Activated naive CD8-positive, alpha-beta T cell treated with anti-CD3 and anti-CD28 coated beads, Interleukin-2, amount 10 ng/mL, durations not matched to agents 7 days and 5 days (primary cell): Measurements from ENCODE around the gene STK32B. TPM values are rescaled to one million over a fixed set of nuclear protein-coding genes. Genes with fewer than 3 reads are reported as not detected.
"Not testable (repeated sequence)": the region's sequence is repeated elsewhere in the genome, so short reads cannot be mapped to it uniquely, and the experiment has no call there.

Experiments
- ATAC-seq: fragments of 150-1000 bp; cut with Tn5 transposase; one replicate; pipeline ENCODE4 v1.10.0; 2021; ENCODE audit warnings: low read depth, moderate library complexity
- POLR2A ChIA-PET: fragments of 350-600 bp; sonication (Branson Sonifier 250); formaldehyde crosslinking; loops from one replicate; lab custom pipeline; 2021; ENCODE audit warnings: antibody characterized with exemption; lab: Charles Lee
- DNase-seq: peaks from one replicate; pipeline ENCODE4 v3.0.0; 2021
- H3K27ac Mint-ChIP-seq: one replicate; pipeline ENCODE4 v1.8.0; 2022; ENCODE audit warnings: mild to moderate bottlenecking, mixed read lengths
- H3K27me3 Mint-ChIP-seq: one replicate; pipeline ENCODE4 v1.8.0; 2022; ENCODE audit warnings: mild to moderate bottlenecking, moderate library complexity, mixed read lengths
- H3K36me3 Mint-ChIP-seq: one replicate; pipeline ENCODE4 v1.8.0; 2021; ENCODE audit warnings: mild to moderate bottlenecking, mixed read lengths
- H3K4me1 Mint-ChIP-seq: one replicate; pipeline ENCODE4 v1.8.0; 2021; ENCODE audit warnings: mixed read lengths
- H3K4me3 Mint-ChIP-seq: one replicate; pipeline ENCODE4 v1.8.0; 2022; ENCODE audit warnings: mild to moderate bottlenecking, moderate library complexity, mixed read lengths
- H3K9me3 Mint-ChIP-seq: one replicate; pipeline ENCODE4 v1.8.0; 2021; ENCODE audit warnings: mixed read lengths
- total RNA-seq, 2 experiments: library from RNA; stranded (reverse); gene quantifications; one replicate each; pipeline ENCODE4 v1.2.3, GENCODE V29; 2021

The STK32B gene
- total RNA-seq, 2 experiments from 2014 or later, result not detected

DNA sequence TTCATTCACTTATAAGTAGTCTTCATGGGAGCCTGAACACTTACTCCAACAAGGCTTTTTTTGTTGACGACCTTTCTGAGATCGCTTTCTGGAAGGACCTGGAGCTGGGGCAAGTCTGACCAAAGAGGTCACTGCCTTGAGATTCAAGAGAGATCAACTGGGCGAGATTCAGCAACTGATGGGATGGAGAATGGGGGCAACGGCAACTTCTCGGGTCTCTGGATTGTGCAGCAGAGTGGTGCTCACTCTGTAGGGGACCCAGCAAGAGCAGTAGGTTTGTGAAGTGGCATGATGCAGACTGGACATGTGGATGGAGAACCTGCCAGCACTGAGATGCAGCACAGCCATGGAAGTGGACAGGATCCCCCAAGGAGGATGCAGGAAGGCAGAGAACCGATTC, 369.0 kb downstream of the STK32B start:
- Mint-ChIP-seq H3K36me3 (no peaks in the 10 kb centered on the region), H3K4me1 (no peaks in the 10 kb centered on the region), H3K27ac (no peak overlapping the region), H3K27me3 (no peaks in the 10 kb centered on the region), H3K9me3 (peaks cover 2% of the 10 kb centered on the region), H3K4me3 (no peak overlapping the region)
- ATAC-seq (no peak), DNase-seq (no peak)
- POLR2A ChIA-PET, result no interaction called here

DNA sequence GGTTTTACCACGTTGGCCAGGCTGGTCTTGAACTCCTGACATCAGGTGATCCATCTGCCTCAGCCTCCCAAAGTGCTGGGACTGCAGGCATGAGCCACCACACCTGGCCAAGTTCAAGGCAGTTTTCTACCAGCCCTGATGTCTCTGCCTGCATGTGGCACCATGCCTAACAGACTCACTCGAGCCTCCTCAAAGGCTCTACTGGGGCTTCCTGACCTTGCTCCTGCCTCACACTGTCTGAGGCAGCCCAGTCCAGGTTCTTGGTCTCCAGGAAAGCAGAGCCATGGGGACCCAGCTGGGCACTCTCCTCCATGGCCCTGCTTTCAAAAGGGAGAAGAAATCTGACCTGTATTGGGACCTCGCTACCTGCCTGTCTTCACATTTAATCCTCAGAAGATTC, 370.1 kb downstream of the STK32B start:
- DNase-seq (no peak), ATAC-seq (no peak)
- Mint-ChIP-seq H3K4me1 (no peaks in the 10 kb centered on the region), H3K4me3 (no peak overlapping the region), H3K9me3 (peaks cover 2% of the 10 kb centered on the region), H3K27ac (no peak overlapping the region), H3K36me3 (no peaks in the 10 kb centered on the region), H3K27me3 (no peaks in the 10 kb centered on the region)
- POLR2A ChIA-PET, result no interaction called here

- H3K9me3 Mint-ChIP-seq, result peaks cover 2% of the 10 kb centered on the region
- no peaks in the 10 kb centered on the region for H3K27me3 Mint-ChIP-seq
- no peak overlapping the region for H3K4me3 Mint-ChIP-seq
- no peaks in the 10 kb centered on the region for H3K36me3 Mint-ChIP-seq
- ATAC-seq (no peak), DNase-seq (no peak)
- H3K27ac Mint-ChIP-seq, result no peak overlapping the region
- H3K4me1 Mint-ChIP-seq, result no peaks in the 10 kb centered on the region
- POLR2A ChIA-PET, result no interaction called here
These were observed 370.9 kb downstream of the STK32B start for GRCh38 chr4:5422195-5422594.

DNA sequence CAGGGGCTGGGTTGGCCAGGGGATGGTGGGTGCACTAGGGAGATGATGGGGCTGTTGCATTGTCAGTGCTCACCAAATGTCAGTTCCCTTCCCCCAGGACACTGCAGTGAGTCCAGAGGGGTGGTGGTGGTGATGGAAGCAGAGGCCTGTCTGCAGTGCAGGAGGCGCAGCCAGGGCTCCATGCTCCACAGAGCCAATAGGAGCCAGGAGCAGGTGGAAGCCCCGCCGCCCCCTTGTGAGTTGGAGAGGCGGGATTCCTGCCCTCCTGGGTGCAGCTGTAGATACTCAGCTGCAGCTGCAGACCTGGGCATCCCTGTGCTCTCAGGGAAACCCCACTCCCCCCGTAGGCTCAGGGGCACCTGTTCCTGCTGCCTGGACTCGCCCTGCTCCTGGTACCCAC, 372.4 kb downstream of the STK32B start:
- Mint-ChIP-seq H3K9me3 (no peaks in the 10 kb centered on the region), H3K4me3 (no peak overlapping the region), H3K36me3 (no peaks in the 10 kb centered on the region), H3K27me3 (no peaks in the 10 kb centered on the region), H3K27ac (no peak overlapping the region), H3K4me1 (no peaks in the 10 kb centered on the region)
- POLR2A ChIA-PET, result no interaction called here
- no peak for ATAC-seq
- DNase-seq, result no peak

GRCh38 chr4:5424211-5424610, 372.9 kb downstream of the STK32B start:
- no peak for ATAC-seq
- Mint-ChIP-seq H3K27ac (no peak overlapping the region), H3K4me1 (no peaks in the 10 kb centered on the region), H3K9me3 (no peaks in the 10 kb centered on the region), H3K4me3 (no peak overlapping the region), H3K27me3 (no peaks in the 10 kb centered on the region), H3K36me3 (no peaks in the 10 kb centered on the region)
- DNase-seq, result no peak
- POLR2A ChIA-PET, result no interaction called here

DNA sequence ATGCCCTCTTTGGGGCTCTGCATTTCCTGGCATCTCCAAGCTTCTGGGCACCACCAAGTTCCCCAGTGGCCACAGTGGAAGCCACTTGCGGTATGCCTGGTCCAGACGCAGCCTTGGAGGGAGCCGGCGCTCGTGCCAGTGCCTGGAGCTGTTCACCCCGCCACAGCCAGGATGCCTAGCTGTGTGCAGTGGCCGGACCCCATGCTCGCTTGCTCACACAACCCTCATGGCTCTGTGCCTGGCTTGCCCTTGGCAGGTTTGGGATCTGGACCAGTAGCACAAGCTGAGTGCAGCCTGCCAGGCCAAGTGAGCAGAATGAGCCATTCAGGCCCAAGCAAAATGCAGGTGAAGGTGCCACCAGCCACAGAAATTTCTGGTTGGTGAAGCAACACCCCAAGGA, 373.6 kb downstream of the STK32B start:
- Mint-ChIP-seq H3K9me3 (no peaks in the 10 kb centered on the region), H3K27me3 (peaks cover 1% of the 10 kb centered on the region), H3K36me3 (no peaks in the 10 kb centered on the region), H3K27ac (no peak overlapping the region), H3K4me1 (no peaks in the 10 kb centered on the region), H3K4me3 (no peak overlapping the region)
- no peak for DNase-seq
- ATAC-seq, result no peak
- POLR2A ChIA-PET, result no interaction called here

DNA sequence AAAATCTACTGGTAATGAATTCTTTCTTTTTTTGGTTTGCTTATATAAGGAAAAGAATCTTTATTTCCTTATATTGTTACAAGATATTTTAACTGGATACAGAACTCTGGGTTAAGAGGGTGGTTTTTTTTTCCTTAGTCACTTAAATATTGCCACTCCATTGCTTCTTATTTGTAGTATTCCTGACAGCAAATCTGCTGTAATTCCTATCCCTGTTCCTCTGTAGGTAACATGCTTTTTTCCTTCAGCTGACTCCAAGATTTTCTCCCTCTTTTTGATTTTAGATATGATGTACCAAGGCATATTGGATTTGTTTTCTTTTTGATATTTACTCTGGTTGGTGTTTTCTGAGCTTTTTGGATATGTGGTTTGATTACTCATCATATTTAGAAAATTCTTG, 378.5 kb downstream of the STK32B start:
- no peak for DNase-seq
- Mint-ChIP-seq H3K27me3 (peaks cover 2% of the 10 kb centered on the region), H3K4me1 (no peaks in the 10 kb centered on the region), H3K9me3 (peaks cover 1% of the 10 kb centered on the region), H3K36me3 (no peaks in the 10 kb centered on the region), H3K27ac (no peak overlapping the region), H3K4me3 (no peak overlapping the region)
- ATAC-seq, result no peak
- POLR2A ChIA-PET, result no interaction called here

- peaks cover 2% of the 10 kb centered on the region for H3K27me3 Mint-ChIP-seq
- H3K9me3 Mint-ChIP-seq, result peaks cover 2% of the 10 kb centered on the region
- no peak for DNase-seq
- no peak for ATAC-seq
- POLR2A ChIA-PET, result no interaction called here
- no peaks in the 10 kb centered on the region for H3K36me3 Mint-ChIP-seq
- no peak overlapping the region for H3K27ac Mint-ChIP-seq
- no peak overlapping the region for H3K4me3 Mint-ChIP-seq
- no peaks in the 10 kb centered on the region for H3K4me1 Mint-ChIP-seq
These were observed 381.9 kb downstream of the STK32B start for GRCh38 chr4:5433196-5433595.

DNA sequence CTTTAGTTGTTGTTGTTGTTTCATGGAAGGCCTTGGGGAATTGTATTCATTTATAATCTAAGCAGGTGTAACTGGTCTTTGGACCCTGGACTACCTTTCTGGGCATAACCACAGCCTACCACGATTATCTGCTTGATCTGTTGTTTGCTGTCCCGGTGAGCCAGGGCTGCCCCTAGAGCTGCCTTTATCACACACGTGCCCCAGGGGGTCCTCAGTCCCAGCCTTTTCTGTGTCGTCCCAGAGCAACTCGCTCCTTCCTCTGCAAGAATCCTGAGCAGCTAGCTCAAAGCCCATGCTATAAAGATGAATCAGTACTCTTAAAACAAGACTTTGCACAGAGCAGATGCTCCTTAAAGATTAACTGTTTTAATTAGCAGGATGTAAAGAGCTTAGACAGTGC, 383.9 kb downstream of the STK32B start:
- no peak for ATAC-seq

DNA sequence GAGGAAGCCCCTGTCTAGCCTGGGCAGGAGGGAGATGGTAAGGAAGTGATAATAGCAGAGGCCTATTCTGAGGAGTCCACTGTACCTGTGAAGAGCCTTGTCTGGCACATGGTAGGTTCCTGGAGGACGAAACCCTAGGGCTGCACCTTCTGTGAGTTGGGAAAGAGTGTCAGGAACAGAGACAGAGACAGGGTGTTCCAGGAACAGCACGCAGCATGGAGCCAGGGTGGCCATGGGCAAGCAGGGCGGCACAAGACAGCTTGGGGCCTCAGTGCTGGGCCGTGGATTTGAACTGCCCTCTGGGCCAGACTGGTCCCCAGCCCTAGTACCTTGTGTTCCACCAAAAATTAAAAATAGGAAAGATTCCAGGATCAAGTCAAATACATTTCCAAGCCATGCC, 384.5 kb downstream of the STK32B start:
- H3K4me1 Mint-ChIP-seq, result no peaks in the 10 kb centered on the region
- no peak overlapping the region for H3K27ac Mint-ChIP-seq
- peaks cover 2% of the 10 kb centered on the region for H3K9me3 Mint-ChIP-seq
- no peak overlapping the region for H3K4me3 Mint-ChIP-seq
- ATAC-seq (no peak), DNase-seq (no peak)
- no peaks in the 10 kb centered on the region for H3K36me3 Mint-ChIP-seq
- H3K27me3 Mint-ChIP-seq, result no peaks in the 10 kb centered on the region
- POLR2A ChIA-PET, result no interaction called here

More for the DNA sequence above, 383.9 kb downstream of the STK32B start:
- POLR2A ChIA-PET, result no interaction called here
- Mint-ChIP-seq H3K4me1 (no peaks in the 10 kb centered on the region), H3K27ac (no peak overlapping the region), H3K4me3 (no peak overlapping the region), H3K27me3 (no peaks in the 10 kb centered on the region), H3K36me3 (no peaks in the 10 kb centered on the region), H3K9me3 (peaks cover 3% of the 10 kb centered on the region)
- DNase-seq, result no peak

- H3K36me3 Mint-ChIP-seq, H3K9me3 Mint-ChIP-seq, H3K27ac Mint-ChIP-seq, DNase-seq, POLR2A ChIA-PET, H3K4me3 Mint-ChIP-seq, H3K4me1 Mint-ChIP-seq, ATAC-seq, H3K27me3 Mint-ChIP-seq: not testable (repeated sequence)
These were observed 392.9 kb downstream of the STK32B start for GRCh38 chr4:5443976-5444802.

DNA sequence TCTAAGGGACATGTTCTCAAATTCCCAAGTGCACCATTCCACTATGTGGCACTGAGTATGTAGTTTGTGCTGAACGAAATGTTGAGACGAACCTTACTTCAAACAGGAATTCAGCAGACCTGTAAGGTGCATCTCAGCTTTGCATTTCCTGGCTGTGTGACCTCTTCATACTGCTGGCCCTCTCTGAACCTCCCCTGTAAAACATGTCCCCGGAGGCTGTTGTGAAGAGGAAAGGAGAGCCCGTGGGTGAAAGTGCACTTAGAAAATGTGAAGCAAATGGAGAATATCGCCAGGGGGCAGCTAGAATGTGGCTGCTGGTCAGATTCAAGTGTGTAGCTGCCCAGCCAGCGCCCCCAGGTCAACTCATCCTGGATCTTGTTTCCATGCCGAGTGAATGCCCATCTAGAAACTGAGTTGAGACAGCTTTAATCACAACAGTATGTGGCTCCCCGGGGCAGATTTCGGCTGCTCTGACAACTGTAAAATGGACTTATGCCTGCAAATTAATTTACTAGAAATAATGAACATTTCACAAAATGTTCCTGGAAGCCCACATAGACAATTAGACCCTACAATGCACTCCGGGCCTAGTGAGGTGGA, 393.7 kb downstream of the STK32B start:
- ATAC-seq, result no peak
- Mint-ChIP-seq H3K4me3 (no peak overlapping the region), H3K27me3 (no peaks in the 10 kb centered on the region), H3K9me3 (peaks cover 4% of the 10 kb centered on the region), H3K36me3 (no peaks in the 10 kb centered on the region), H3K27ac (no peak overlapping the region), H3K4me1 (no peaks in the 10 kb centered on the region)
- DNase-seq, result no peak
- POLR2A ChIA-PET, result no interaction called here

- Mint-ChIP-seq H3K27me3 (no peaks in the 10 kb centered on the region), H3K9me3 (peaks cover 4% of the 10 kb centered on the region), H3K36me3 (no peaks in the 10 kb centered on the region), H3K4me3 (no peak overlapping the region), H3K4me1 (no peaks in the 10 kb centered on the region), H3K27ac (no peak overlapping the region)
- DNase-seq (no peak), ATAC-seq (no peak)
- POLR2A ChIA-PET, result no interaction called here
These were observed 395.4 kb downstream of the STK32B start for GRCh38 chr4:5446595-5447226.

- Mint-ChIP-seq H3K4me3 (no peak overlapping the region), H3K9me3 (peaks cover 4% of the 10 kb centered on the region), H3K4me1 (no peaks in the 10 kb centered on the region), H3K36me3 (no peaks in the 10 kb centered on the region), H3K27me3 (no peaks in the 10 kb centered on the region), H3K27ac (no peak overlapping the region)
- no peak for DNase-seq
- POLR2A ChIA-PET, result no interaction called here
- ATAC-seq, result no peak
These were observed 396.5 kb downstream of the STK32B start for GRCh38 chr4:5447755-5448154.
